Activated CD8-positive, alpha-beta memory T cell treated with anti-CD3 and anti-CD28 coated beads for 4 hours (primary cell): ENCODE measurements around the gene KLHL30.

Source experiments
- DNase-seq, 2 donors: peaks; one replicate each; pipeline ENCODE4 v3.0.0-alpha.2; 2020; ENCODE audit warnings: low read depth in 2 of 2

The KLHL30 gene

DNA sequence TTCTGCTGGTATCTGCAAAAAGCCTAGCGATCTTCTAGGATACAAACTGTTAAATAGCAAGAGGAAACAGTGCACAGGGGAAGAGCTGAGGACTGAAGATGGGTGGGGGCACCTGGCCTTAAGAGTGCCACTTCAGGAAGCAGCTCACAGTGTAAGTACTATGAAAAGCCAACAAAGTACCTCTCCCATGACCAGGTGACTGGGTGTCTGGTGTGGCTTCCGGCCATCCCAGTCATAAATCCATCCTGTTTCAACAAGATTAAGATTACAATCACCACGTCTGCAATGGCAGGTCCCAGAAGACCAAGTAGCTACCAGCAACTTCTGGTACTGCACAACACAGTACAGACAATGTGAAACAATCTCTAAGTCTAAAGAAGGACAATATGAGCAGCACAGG, 36.2 kb downstream of the KLHL30 start:
- DNase-seq, result no peak

DNA sequence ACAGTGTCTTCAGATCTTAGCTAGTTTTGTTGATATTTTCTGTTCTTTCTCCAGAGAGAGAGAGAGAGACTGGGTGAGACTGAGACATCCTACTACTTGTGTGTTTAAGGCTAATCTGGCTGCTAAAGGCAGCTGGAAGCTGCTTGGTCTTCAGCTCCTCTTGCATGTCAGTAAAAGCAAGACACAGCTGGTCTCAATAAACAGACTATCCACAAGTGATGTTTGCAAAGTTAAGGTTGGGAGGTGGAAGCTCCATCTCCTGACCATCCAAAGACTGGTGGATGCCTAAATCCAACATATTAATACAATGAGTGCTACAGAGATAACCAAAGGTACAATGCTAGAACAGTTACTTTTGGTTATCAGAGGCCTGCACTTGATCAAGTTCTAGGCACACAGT, 38.1 kb downstream of the KLHL30 start:
- DNase-seq, result no peak

DNA sequence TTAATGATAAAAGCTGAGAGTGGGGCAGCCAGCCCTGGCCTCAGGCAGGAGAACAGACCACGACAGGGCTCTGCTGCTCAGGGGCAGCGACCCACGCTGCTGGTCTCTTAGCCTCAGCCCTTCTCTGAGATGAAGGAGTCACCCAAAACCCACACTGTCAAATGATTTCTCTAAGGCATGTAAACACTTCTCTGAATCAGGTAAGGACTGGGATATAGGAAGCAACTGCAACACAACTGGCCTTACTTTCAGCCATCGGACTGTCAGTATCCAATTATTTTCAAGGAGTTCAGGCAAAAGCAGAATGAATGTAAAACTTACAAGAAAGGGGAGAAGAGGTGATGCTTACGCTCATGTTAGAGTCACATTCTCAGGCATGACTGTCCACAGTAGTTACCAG, 42.1 kb downstream of the KLHL30 start:
- DNase-seq, result no peak

DNA sequence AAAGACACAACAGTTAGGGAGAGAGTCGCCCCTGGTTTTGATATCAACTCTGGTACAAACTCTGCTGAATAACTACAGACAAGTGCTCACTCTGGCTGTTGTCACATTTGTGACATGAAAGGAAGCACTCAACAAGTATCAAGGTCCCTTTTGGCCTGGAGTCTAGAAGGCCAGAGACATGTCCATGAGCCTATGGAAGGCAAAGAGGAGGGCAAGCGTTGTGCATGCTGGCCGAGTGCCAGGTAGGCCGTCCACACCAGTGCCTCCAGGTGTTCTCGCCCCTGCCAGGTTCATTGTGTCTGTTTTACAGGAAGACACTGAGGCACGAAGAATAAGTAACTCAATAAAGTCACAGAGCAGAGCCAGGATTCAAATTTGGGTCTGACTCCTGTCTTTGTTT, 43.9 kb downstream of the KLHL30 start:
- DNase-seq, result no peak

DNA sequence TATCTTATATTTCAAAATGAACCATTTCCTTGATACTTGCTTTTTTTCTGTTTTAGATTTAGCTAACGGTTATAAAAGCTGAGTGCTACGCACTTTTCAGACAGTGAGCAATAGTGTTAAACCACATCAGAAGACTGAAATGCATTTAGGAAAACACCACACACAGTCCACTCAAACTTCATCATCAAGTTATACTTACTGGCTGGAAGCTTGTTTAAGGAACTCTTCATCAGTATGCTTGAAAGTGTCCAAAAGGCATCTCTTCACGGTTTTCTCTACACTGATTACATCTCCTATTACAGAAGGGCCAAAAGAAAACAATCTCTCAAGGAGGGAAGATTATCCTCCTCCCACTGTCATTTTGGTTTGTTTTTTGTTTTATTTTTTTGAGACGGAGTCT, 45.4 kb downstream of the KLHL30 start:
- no peak for DNase-seq

DNA sequence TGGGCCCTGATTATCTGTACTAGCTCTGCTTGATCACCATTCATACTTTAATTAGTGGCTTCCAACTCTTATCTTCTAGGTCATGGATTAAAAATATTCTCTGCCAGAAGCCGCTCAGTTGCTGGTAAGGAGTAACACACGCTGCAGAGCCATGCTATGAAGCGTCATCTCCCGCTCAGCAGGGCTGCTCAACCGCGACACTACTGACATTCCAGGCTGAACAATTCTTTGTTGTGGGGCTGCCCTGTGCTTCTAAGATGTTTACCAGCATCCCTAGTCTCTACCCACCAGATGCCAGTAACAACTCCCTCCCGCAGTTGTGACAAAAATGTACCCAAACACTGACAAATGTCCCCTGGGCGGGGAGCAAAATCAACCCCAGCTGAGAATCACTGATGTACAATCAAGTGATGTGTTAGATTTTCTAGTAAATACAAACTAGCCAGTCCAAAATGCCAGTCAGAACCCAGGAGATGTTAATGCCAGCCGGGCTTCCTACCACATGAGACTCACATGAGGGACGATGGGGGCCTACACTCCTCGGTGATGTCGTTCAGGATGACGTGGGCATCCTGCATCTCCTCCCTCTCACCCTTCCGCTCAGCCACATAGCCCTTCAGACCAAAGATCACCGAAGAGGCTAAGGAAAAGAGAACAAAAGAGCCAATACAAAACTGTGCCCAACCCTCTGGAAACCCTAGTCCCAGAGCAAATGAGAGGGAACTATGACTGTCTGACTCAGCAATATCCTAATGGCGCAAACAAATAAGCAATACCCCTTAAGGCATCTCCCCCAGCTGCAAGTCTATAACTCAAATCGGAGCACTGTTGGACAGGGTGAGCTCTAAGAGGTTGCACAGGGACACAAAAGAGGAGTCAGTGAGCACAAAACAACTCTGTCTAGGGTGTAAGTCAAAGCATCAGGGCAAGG, 49.4 kb downstream of the KLHL30 start:
- no peak for DNase-seq

DNA sequence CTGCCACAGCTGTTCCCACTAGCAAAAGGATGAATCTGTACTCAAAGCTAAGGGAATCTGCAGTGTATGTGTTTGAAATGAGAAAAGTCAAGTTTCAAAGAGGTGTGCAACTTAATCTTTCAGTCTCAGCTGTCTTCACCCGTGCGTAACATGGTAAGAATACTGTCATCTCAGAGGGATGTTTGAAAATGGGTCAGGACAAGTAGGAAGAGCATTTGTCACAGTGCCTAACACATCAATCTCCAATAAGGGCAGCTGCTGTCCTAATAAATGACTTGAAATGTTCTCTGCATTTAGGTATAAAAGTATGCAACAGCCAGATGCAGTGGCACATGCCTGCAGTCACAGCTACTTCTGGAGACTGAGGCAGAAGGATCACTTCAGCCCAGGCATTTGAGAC, 52.0 kb downstream of the KLHL30 start:
- DNase-seq, result no peak
